Measurements from ENCODE around the gene ABCA9. TPM values are rescaled to one million over a fixed set of nuclear protein-coding genes. Genes with fewer than 3 reads are reported as not detected.

The ABCA9 gene
- total RNA-seq, 1 experiment from 2014 or later, result 0.05 TPM

DNA sequence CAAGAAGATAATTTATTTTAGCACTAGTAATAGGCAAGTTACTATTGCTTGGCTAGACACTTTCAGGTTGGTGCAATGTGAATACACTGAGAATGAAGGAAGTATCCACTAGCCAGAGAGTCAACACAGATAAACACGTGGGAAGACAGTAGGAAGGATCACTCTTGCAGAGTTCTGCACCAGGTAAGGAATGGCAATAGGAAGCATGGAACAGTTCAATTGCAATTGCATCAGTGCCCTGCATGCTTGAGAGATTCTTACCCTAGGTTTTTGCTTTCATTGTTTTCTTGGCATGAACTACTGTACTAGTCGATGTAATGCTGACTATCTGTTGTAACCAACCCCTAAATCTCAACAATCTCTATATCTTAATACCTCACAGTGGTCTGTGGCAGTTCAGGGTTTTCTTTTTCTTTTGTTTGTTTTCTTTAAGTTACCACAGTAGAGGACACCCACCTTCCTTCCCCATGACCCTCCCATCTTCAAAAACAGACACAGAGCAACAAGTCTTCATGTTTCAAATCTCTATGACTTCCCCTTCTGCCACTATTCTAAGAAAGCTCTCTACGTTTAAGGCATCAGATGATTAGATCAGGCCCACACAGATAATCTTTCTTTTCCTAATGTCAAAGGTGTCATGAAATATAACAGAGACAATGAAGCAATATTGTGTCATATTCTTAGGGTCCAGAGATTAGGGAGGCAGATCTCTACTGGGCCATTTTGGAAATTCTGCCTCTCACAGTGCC lies 87.5 kb downstream of the ABCA9 start:
- intact Hi-C loops (cut with micrococcal nuclease; ENCODE audit: unreplicated experiment) (loop anchor here (10.0 kb wide), 1 partner anchor 262 kb away; no protein-coding TSS in a partner anchor), in situ Hi-C loops (cut with HindIII; ENCODE audit: low pct_unique_long_range_greater_than_20kb, low sequenced_read_pairs) (no loop called here)
- Histone ChIP-seq H3K9me3 (ENCODE audit: control insufficient read depth, insufficient read depth, low read depth, low read length) (no peaks in the 10 kb centered on the region), H3K27me3 (ENCODE audit: control insufficient read depth, insufficient read depth, low read length) (no peaks in the 10 kb centered on the region), H3K4me3 (ENCODE audit: low read depth in 2 of 2, low read length in 2 of 2) (no peak overlapping the region), H3K27ac (ENCODE audit: low read length) (no peak overlapping the region), H3K4me1 (ENCODE audit: control insufficient read depth, insufficient read depth, low read length) (no peaks in the 10 kb centered on the region), H3K36me3 (ENCODE audit: control insufficient read depth, insufficient read depth, low read length) (no peaks in the 10 kb centered on the region)
- BruUV-seq (replicated peaks), result no TSS peak
- ATAC-seq, result no peak
- TF ChIP-seq, protein P1, sequence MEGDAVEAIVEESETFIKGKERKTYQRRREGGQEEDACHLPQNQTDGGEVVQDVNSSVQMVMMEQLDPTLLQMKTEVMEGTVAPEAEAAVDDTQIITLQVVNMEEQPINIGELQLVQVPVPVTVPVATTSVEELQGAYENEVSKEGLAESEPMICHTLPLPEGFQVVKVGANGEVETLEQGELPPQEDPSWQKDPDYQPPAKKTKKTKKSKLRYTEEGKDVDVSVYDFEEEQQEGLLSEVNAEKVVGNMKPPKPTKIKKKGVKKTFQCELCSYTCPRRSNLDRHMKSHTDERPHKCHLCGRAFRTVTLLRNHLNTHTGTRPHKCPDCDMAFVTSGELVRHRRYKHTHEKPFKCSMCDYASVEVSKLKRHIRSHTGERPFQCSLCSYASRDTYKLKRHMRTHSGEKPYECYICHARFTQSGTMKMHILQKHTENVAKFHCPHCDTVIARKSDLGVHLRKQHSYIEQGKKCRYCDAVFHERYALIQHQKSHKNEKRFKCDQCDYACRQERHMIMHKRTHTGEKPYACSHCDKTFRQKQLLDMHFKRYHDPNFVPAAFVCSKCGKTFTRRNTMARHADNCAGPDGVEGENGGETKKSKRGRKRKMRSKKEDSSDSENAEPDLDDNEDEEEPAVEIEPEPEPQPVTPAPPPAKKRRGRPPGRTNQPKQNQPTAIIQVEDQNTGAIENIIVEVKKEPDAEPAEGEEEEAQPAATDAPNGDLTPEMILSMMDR (IDR thresholded peaks at IDR 0.05), result no peak
- no peak for TF ChIP-seq SIN3A (IDR thresholded peaks at IDR 0.05; ENCODE audit: borderline replicate concordance, insufficient read depth, low read depth, low read length)
- no peak for TF ChIP-seq POLR2AphosphoS5 (IDR thresholded peaks at IDR 0.05; ENCODE audit: low read depth, low read length)
- TF ChIP-seq TCF7L2 (IDR thresholded peaks at IDR 0.05; ENCODE audit: low read depth, low read length), result no peak
- TF ChIP-seq, protein P2, sequence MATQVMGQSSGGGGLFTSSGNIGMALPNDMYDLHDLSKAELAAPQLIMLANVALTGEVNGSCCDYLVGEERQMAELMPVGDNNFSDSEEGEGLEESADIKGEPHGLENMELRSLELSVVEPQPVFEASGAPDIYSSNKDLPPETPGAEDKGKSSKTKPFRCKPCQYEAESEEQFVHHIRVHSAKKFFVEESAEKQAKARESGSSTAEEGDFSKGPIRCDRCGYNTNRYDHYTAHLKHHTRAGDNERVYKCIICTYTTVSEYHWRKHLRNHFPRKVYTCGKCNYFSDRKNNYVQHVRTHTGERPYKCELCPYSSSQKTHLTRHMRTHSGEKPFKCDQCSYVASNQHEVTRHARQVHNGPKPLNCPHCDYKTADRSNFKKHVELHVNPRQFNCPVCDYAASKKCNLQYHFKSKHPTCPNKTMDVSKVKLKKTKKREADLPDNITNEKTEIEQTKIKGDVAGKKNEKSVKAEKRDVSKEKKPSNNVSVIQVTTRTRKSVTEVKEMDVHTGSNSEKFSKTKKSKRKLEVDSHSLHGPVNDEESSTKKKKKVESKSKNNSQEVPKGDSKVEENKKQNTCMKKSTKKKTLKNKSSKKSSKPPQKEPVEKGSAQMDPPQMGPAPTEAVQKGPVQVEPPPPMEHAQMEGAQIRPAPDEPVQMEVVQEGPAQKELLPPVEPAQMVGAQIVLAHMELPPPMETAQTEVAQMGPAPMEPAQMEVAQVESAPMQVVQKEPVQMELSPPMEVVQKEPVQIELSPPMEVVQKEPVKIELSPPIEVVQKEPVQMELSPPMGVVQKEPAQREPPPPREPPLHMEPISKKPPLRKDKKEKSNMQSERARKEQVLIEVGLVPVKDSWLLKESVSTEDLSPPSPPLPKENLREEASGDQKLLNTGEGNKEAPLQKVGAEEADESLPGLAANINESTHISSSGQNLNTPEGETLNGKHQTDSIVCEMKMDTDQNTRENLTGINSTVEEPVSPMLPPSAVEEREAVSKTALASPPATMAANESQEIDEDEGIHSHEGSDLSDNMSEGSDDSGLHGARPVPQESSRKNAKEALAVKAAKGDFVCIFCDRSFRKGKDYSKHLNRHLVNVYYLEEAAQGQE (IDR thresholded peaks at IDR 0.05; ENCODE audit: insufficient read depth in 1 of 2, low read depth in 2 of 2, low read length in 1 of 2), result no peak
- DNase-seq (ENCODE audit: low read depth, low spot score), result no peak
- POLR2A ChIA-PET, result no interaction called here
- CTCF ChIA-PET, result no interaction called here

DNA sequence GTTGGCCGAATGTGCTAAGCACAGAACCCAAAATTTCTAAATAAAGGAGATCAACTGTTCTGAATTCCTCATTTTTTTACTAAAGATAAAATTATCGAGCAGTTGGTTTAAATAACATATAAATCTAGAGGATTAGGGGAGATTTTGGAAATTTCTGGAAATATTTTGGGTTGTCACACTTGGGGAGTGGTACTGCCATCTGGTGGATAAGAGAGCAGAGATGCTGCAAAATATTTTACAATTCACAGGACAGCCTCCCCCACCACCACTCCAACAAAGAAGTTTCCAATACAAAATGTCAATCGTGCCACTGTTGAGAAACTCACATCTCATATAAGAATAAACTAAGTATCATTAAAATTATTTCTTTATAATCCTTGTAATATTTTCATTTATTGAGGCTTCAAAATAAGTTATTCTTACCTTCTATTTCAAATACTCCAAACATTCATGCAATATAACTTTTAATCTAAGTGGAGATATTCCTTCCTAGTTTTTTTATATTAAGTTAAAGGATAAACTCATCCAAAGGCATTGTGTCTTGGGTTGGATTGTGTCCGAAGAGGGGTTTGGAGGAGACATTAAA lies 88.5 kb downstream of the ABCA9 start:
- intact Hi-C loops (cut with micrococcal nuclease; ENCODE audit: unreplicated experiment), result loop anchor here (10.0 kb wide), 1 partner anchor 263 kb away; no protein-coding TSS in a partner anchor
- CTCF ChIA-PET, result no interaction called here

More for the DNA sequence above, 88.5 kb downstream of the ABCA9 start:
- H3K4me3 ChIP-seq (ENCODE audit: low read depth in 2 of 2, low read length in 2 of 2), result no peak overlapping the region
- in situ Hi-C loops (cut with HindIII; ENCODE audit: low pct_unique_long_range_greater_than_20kb, low sequenced_read_pairs), result no loop called here
- no peaks in the 10 kb centered on the region for H3K36me3 ChIP-seq (ENCODE audit: control insufficient read depth, insufficient read depth, low read length)
- H3K27me3 ChIP-seq (ENCODE audit: control insufficient read depth, insufficient read depth, low read length), result no peaks in the 10 kb centered on the region
- POLR2A ChIA-PET, result no interaction called here
- no TSS peak for BruUV-seq (replicated peaks)
- no peaks in the 10 kb centered on the region for H3K4me1 ChIP-seq (ENCODE audit: control insufficient read depth, insufficient read depth, low read length)
- DNase-seq (ENCODE audit: low read depth, low spot score) (no peak), ATAC-seq (no peak)
- H3K27ac ChIP-seq (ENCODE audit: low read length), result no peak overlapping the region
- no peak for TF ChIP-seq SIN3A (IDR thresholded peaks at IDR 0.05; ENCODE audit: borderline replicate concordance, insufficient read depth, low read depth, low read length)
- TF ChIP-seq, protein P1 (IDR thresholded peaks at IDR 0.05), result peak; percentile 64; the same call in 1 of the 2 replicates
- H3K9me3 ChIP-seq (ENCODE audit: control insufficient read depth, insufficient read depth, low read depth, low read length), result no peaks in the 10 kb centered on the region
